Measurements from ENCODE around the gene POPDC3.

Gene POPDC3

GRCh38 chr6:105207524-105208269 lies 27.9 kb upstream of the POPDC3 start:
- H3K4me2 ChIP-seq (ENCODE audit: insufficient read depth, low read length), result no peak overlapping the region
- no peaks in the 10 kb centered on the region for H3K79me2 ChIP-seq (ENCODE audit: insufficient read depth, low read length)
- H2AFZ ChIP-seq (ENCODE audit: low read depth, low read length), result no peak overlapping the region
- H3K9me3 ChIP-seq (ENCODE audit: insufficient read depth, low read length, severe bottlenecking), result no peaks in the 10 kb centered on the region
- H3K36me3 ChIP-seq (ENCODE audit: insufficient read depth, low read length), result no peaks in the 10 kb centered on the region
- H3K4me1 ChIP-seq (ENCODE audit: insufficient read depth, low read length), result no peaks in the 10 kb centered on the region
- no peak for TF ChIP-seq CTCF (IDR thresholded peaks at IDR 0.05; ENCODE audit: borderline replicate concordance, extremely low read depth, low read length, poor library complexity, severe bottlenecking)
- no peak for TF ChIP-seq EZH2 (IDR thresholded peaks at IDR 0.05; ENCODE audit: borderline replicate concordance, low read depth, low read length, severe bottlenecking)
- no peak overlapping the region for H3K4me3 ChIP-seq (ENCODE audit: low read depth in 1 of 2, low read length in 2 of 2)
- ATAC-seq (ENCODE audit: insufficient read depth, low read depth) (no peak), DNase-seq (no peak)
- no peak overlapping the region for H3K9ac ChIP-seq (ENCODE audit: low read depth, low read length)
- no peaks in the 10 kb centered on the region for H4K20me1 ChIP-seq (ENCODE audit: insufficient read depth, low read length)
- peaks cover under 1% of the 10 kb centered on the region for H3K27me3 ChIP-seq (ENCODE audit: insufficient read depth, low read length, poor library complexity)
- no peak overlapping the region for H3K27ac ChIP-seq (ENCODE audit: low read length)

DNA sequence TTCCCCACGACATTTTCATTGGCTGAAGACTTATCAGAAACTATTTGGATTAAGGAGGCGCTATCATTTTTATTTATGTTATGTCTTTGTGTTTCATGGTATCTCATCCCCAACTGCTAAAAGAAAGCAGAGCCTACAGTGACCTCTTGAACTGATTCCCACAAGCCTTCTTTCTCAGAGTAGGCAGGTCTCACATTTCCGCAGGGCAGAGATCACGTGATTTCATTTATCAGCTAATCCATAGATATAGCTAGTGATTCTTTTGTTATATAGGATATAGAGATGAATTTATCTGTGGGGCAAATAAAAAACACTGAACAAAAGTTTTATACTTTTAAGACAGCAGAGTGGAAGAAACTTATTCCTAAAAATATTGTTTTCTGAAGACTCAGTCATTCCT lies 25.0 kb upstream of the POPDC3 start:
- H3K4me2 ChIP-seq (ENCODE audit: insufficient read depth, low read length), result no peak overlapping the region
- no peak for DNase-seq

DNA sequence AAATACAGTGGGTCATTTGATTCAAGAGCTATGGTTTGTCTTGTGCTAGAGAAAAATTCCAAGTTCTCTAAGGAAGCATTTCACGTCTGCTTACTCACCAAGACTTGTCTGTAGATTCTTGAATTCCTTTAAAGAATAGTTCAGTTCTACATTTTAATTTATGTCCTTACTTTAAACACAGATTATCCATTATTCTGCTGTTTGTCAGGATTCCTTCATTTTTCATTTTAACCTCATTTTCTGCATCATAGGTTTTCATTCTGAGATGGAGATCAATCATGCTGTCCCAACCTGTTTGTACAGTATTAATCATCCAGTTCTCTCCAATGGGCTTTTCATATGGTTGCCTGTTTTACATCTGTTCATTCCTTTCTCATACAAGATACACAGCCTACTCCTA lies 24.5 kb upstream of the POPDC3 start:
- Histone ChIP-seq H2AFZ (ENCODE audit: low read depth, low read length) (no peak overlapping the region), H3K36me3 (ENCODE audit: insufficient read depth, low read length) (no peaks in the 10 kb centered on the region), H3K4me2 (ENCODE audit: insufficient read depth, low read length) (no peak overlapping the region), H3K27ac (ENCODE audit: low read length) (no peak overlapping the region), H3K4me1 (ENCODE audit: insufficient read depth, low read length) (no peaks in the 10 kb centered on the region), H3K4me3 (ENCODE audit: low read depth in 1 of 2, low read length in 2 of 2) (no peak overlapping the region), H3K27me3 (ENCODE audit: insufficient read depth, low read length, poor library complexity) (peaks cover 4% of the 10 kb centered on the region), H3K9me3 (ENCODE audit: insufficient read depth, low read length, severe bottlenecking) (no peaks in the 10 kb centered on the region), H3K79me2 (ENCODE audit: insufficient read depth, low read length) (no peaks in the 10 kb centered on the region), H3K9ac (ENCODE audit: low read depth, low read length) (no peak overlapping the region), H4K20me1 (ENCODE audit: insufficient read depth, low read length) (no peaks in the 10 kb centered on the region)
- DNase-seq (no peak), ATAC-seq (ENCODE audit: insufficient read depth, low read depth) (no peak)
- TF ChIP-seq EZH2 (IDR thresholded peaks at IDR 0.05; ENCODE audit: borderline replicate concordance, low read depth, low read length, severe bottlenecking) (no peak), CTCF (IDR thresholded peaks at IDR 0.05; ENCODE audit: borderline replicate concordance, extremely low read depth, low read length, poor library complexity, severe bottlenecking) (no peak)

More for the DNA sequence above, 25.0 kb upstream of the POPDC3 start:
- Histone ChIP-seq H3K9me3 (ENCODE audit: insufficient read depth, low read length, severe bottlenecking) (no peaks in the 10 kb centered on the region), H3K27me3 (ENCODE audit: insufficient read depth, low read length, poor library complexity) (peaks cover 4% of the 10 kb centered on the region), H3K27ac (ENCODE audit: low read length) (no peak overlapping the region), H3K79me2 (ENCODE audit: insufficient read depth, low read length) (no peaks in the 10 kb centered on the region), H4K20me1 (ENCODE audit: insufficient read depth, low read length) (no peaks in the 10 kb centered on the region), H3K36me3 (ENCODE audit: insufficient read depth, low read length) (no peaks in the 10 kb centered on the region), H3K9ac (ENCODE audit: low read depth, low read length) (no peak overlapping the region), H3K4me3 (ENCODE audit: low read depth in 1 of 2, low read length in 2 of 2) (no peak overlapping the region), H2AFZ (ENCODE audit: low read depth, low read length) (no peak overlapping the region), H3K4me1 (ENCODE audit: insufficient read depth, low read length) (no peaks in the 10 kb centered on the region)
- ATAC-seq (ENCODE audit: insufficient read depth, low read depth), result no peak
- TF ChIP-seq EZH2 (IDR thresholded peaks at IDR 0.05; ENCODE audit: borderline replicate concordance, low read depth, low read length, severe bottlenecking) (no peak), CTCF (IDR thresholded peaks at IDR 0.05; ENCODE audit: borderline replicate concordance, extremely low read depth, low read length, poor library complexity, severe bottlenecking) (no peak)
